Glutamatergic neuron (in vitro differentiated cells): ENCODE results near the gene ATF7. TPM values are rescaled to one million over a fixed set of nuclear protein-coding genes. Genes with fewer than 3 reads are reported as not detected.
"Not testable (repeated sequence)": the region's sequence is repeated elsewhere in the genome, so short reads cannot be mapped to it uniquely, and the experiment has no call there.

Experiments
- DNase-seq: peaks from one replicate; pipeline ENCODE4 v3.0.0; 2022
- H3K27ac Mint-ChIP-seq: one replicate; pipeline ENCODE4 v1.8.0; 2020; ENCODE audit warnings: mild to moderate bottlenecking, mixed read lengths, inconsistent platforms; ENCODE audit not compliant: unreplicated experiment
- H3K27me3 Mint-ChIP-seq: one replicate; pipeline ENCODE4 v1.8.0; 2020; ENCODE audit warnings: mild to moderate bottlenecking, moderate library complexity, mixed read lengths, inconsistent platforms; ENCODE audit not compliant: unreplicated experiment
- H3K36me3 Mint-ChIP-seq: one replicate; pipeline ENCODE4 v1.8.0; 2020; ENCODE audit warnings: mild to moderate bottlenecking, mixed read lengths, inconsistent platforms; ENCODE audit not compliant: unreplicated experiment
- H3K4me1 Mint-ChIP-seq: one replicate; pipeline ENCODE4 v1.8.0; 2020; ENCODE audit warnings: mild to moderate bottlenecking, low read depth, mixed read lengths, inconsistent platforms; ENCODE audit not compliant: unreplicated experiment
- H3K4me3 Mint-ChIP-seq: one replicate; pipeline ENCODE4 v1.8.0; 2020; ENCODE audit warnings: mild to moderate bottlenecking, mixed read lengths, inconsistent platforms; ENCODE audit not compliant: unreplicated experiment
- H3K9me3 Mint-ChIP-seq: one replicate; pipeline ENCODE4 v1.8.0; 2020; ENCODE audit warnings: mild to moderate bottlenecking, moderate library complexity, mixed read lengths, inconsistent platforms; ENCODE audit not compliant: unreplicated experiment
- CTCF ChIP-seq: fragments of 200-600 bp; sonication (generic); IDR thresholded peaks from one replicate; pipeline ENCODE4 v1.5.0; 2021; ENCODE audit not compliant: partially characterized antibody, unreplicated experiment
- total RNA-seq: library from RNA; stranded (reverse); fragmentation: NEBNext Ultra II Directional; extraction: Animal tissue kit (Norgen Biotek cat#: 25700); gene quantifications from one replicate; pipeline ENCODE4 v1.2.1, GENCODE V29; 2021; ENCODE audit not compliant: unreplicated experiment

The ATF7 gene
- total RNA-seq, 1 donor from 2014 or later, result 36.0 TPM

- Mint-ChIP-seq H3K4me3 (no peak overlapping the region), H3K27me3 (no peaks in the 10 kb centered on the region), H3K36me3 (no peaks in the 10 kb centered on the region), H3K4me1 (peaks cover 36% of the 10 kb centered on the region), H3K27ac (no peak overlapping the region), H3K9me3 (no peaks in the 10 kb centered on the region)
- no peak for DNase-seq
- no peak for TF ChIP-seq CTCF
These were observed 26.6 kb downstream of the ATF7 start for GRCh38 chr12:53599579-53599978.

- H3K27me3 Mint-ChIP-seq, H3K36me3 Mint-ChIP-seq, H3K9me3 Mint-ChIP-seq, DNase-seq, H3K4me3 Mint-ChIP-seq, H3K27ac Mint-ChIP-seq: not testable (repeated sequence)
- H3K4me1 Mint-ChIP-seq, result peaks cover 35% of the 10 kb centered on the region
These were observed 27.2 kb downstream of the ATF7 start for GRCh38 chr12:53598971-53599370.

- peaks cover 30% of the 10 kb centered on the region for H3K4me1 Mint-ChIP-seq
- no peaks in the 10 kb centered on the region for H3K9me3 Mint-ChIP-seq
- no peak overlapping the region for H3K4me3 Mint-ChIP-seq
- H3K27me3 Mint-ChIP-seq, result no peaks in the 10 kb centered on the region
- no peak for TF ChIP-seq CTCF
- no peak for DNase-seq
- H3K36me3 Mint-ChIP-seq, result no peaks in the 10 kb centered on the region
- no peak overlapping the region for H3K27ac Mint-ChIP-seq
These were observed 29.2 kb downstream of the ATF7 start for GRCh38 chr12:53596920-53597363.

- Mint-ChIP-seq H3K27me3 (no peaks in the 10 kb centered on the region), H3K36me3 (no peaks in the 10 kb centered on the region), H3K4me1 (peaks cover 33% of the 10 kb centered on the region), H3K4me3 (no peak overlapping the region), H3K27ac (no peak overlapping the region), H3K9me3 (no peaks in the 10 kb centered on the region)
- no peak for DNase-seq
- TF ChIP-seq CTCF, result no peak
These were observed 31.1 kb downstream of the ATF7 start for GRCh38 chr12:53594897-53595615.

GRCh38 chr12:53593707-53594106, 32.5 kb downstream of the ATF7 start:
- TF ChIP-seq CTCF, result no peak
- no peak for DNase-seq
- Mint-ChIP-seq H3K9me3 (no peaks in the 10 kb centered on the region), H3K36me3 (no peaks in the 10 kb centered on the region), H3K4me1 (peaks cover 33% of the 10 kb centered on the region), H3K27me3 (no peaks in the 10 kb centered on the region), H3K27ac (peak overlapping the region; percentile 9), H3K4me3 (no peak overlapping the region)
